Endothelial cell of umbilical vein (primary cell): ENCODE measurements around the gene F8. TPM values are rescaled to one million over a fixed set of nuclear protein-coding genes. Genes with fewer than 3 reads are reported as not detected.

Experiments used
- BruUV-seq: library from RNA; stranded (reverse); fragments of 400-500 nt; replicated peaks from 2 replicates; lab custom pipeline; 2021; lab: Mats Ljungman, UMichigan
- CTCF ChIA-PET: fragments of 300-600, 350-600 bp; sonication (Branson Sonifier 250); formaldehyde crosslinking; loops from one replicate; lab custom pipeline; 2021; ENCODE audit warnings: antibody characterized with exemption, inconsistent platforms; lab: Charles Lee
- POLR2A ChIA-PET: fragments of 300-600, 350-600 bp; sonication (Branson Sonifier 250); formaldehyde crosslinking; loops from one replicate; lab custom pipeline; 2021; ENCODE audit warnings: antibody characterized with exemption, inconsistent platforms; lab: Charles Lee
- DNase-seq: peaks from one replicate; pipeline ENCODE4 v3.0.0-alpha.2; 2011; ENCODE audit warnings: low read depth, low spot score
- FAIRE-seq: peaks from 2 replicates; lab custom pipeline; 2011; peaks lifted over from hg19 to GRCh38; lab: Jason Lieb, UNC
- H2AFZ ChIP-seq: 2 replicates; pipeline ENCODE4 v1.6.0; 2012; ENCODE audit warnings: low read depth, low read length, control low read depth, inconsistent platforms
- H3K27ac ChIP-seq: 2 replicates; pipeline ENCODE4 v1.5.1; 2011; ENCODE audit warnings: low read depth, mild to moderate bottlenecking, control low read depth, low read length, moderate library complexity; ENCODE audit not compliant: insufficient read depth
- H3K27me3 ChIP-seq, 2 experiments: 2 replicates each; pipeline versions ENCODE4 v1.6.0 to v1.6.1; 2011; ENCODE audit warnings: low read length in 2 of 2, mixed read lengths in 1 of 2; ENCODE audit not compliant: control insufficient read depth in 2 of 2, insufficient read depth in 2 of 2
- H3K36me3 ChIP-seq, 2 experiments: 2 replicates in 1 of 2; 3 replicates in 1 of 2; pipeline ENCODE4 v1.5.1; 2011; ENCODE audit warnings: low read length in 2 of 2, mild to moderate bottlenecking in 1 of 2, moderate library complexity in 1 of 2; ENCODE audit not compliant: control insufficient read depth in 2 of 2, insufficient read depth in 2 of 2; ENCODE audit errors: extremely low read depth in 1 of 2
- H3K4me1 ChIP-seq: 3 replicates; pipeline ENCODE4 v1.5.1; 2011; ENCODE audit warnings: mild to moderate bottlenecking, low read length; ENCODE audit not compliant: control insufficient read depth, insufficient read depth; ENCODE audit errors: extremely low read depth
- H3K4me2 ChIP-seq: 2 replicates; pipeline ENCODE4 v1.6.1; 2011; ENCODE audit warnings: low read length, control low read depth, mixed read lengths; ENCODE audit not compliant: insufficient read depth
- H3K4me3 ChIP-seq, 3 experiments: fragments of 200-600 bp in 1 of 3; sonication (generic), shearing (Covaris generic) in 1 of 3; replicated peaks in 1 of 3; 2 replicates each; pipeline ENCODE4 v1.5.1; 2011 to 2016; ENCODE audit warnings: control low read depth in 3 of 3, low read length in 3 of 3, mild to moderate bottlenecking in 2 of 3, inconsistent platforms in 1 of 3, low read depth in 1 of 3, moderate library complexity in 1 of 3; ENCODE audit not compliant: insufficient read depth in 1 of 3
- H3K79me2 ChIP-seq: 2 replicates; pipeline ENCODE4 v1.6.0; 2012; ENCODE audit warnings: low read length, inconsistent platforms; ENCODE audit not compliant: control insufficient read depth, insufficient read depth
- H3K9ac ChIP-seq: replicated peaks from 2 replicates; pipeline ENCODE3; 2011; ENCODE audit warnings: low read length, control low read depth; ENCODE audit not compliant: insufficient read depth; ENCODE audit errors: extremely low read depth
- H3K9me1 ChIP-seq: replicated peaks from 3 replicates; pipeline ENCODE4 v1.6.0; 2011; ENCODE audit warnings: mild to moderate bottlenecking, low read length; ENCODE audit not compliant: control insufficient read depth, insufficient read depth; ENCODE audit errors: extremely low read depth
- H3K9me3 ChIP-seq: replicated peaks from 2 replicates; pipeline ENCODE4 v1.5.1; 2012; ENCODE audit warnings: low read length, inconsistent platforms; ENCODE audit not compliant: control insufficient read depth, insufficient read depth
- H4K20me1 ChIP-seq: replicated peaks from 2 replicates; pipeline ENCODE3; 2011; ENCODE audit warnings: mild to moderate bottlenecking, low read length; ENCODE audit not compliant: control insufficient read depth, insufficient read depth; ENCODE audit errors: extremely low read depth
- EZH2 ChIP-seq: IDR thresholded peaks from 2 replicates; pipeline ENCODE4 v1.6.1; 2012; ENCODE audit warnings: borderline replicate concordance, low read depth, mild to moderate bottlenecking, moderate library complexity, low read length, inconsistent platforms; ENCODE audit not compliant: severe bottlenecking
- FOS ChIP-seq: IDR thresholded peaks from 2 replicates; pipeline ENCODE4 v1.6.1; 2011; ENCODE audit warnings: mild to moderate bottlenecking, low read length, moderate library complexity, borderline replicate concordance; ENCODE audit not compliant: insufficient read depth
- GATA2 ChIP-seq: IDR thresholded peaks from 2 replicates; pipeline ENCODE4 v1.7.0; 2011; ENCODE audit warnings: low read depth, mild to moderate bottlenecking, moderate library complexity, mixed read lengths, low read length; ENCODE audit not compliant: insufficient read length, insufficient read depth
- JUN ChIP-seq: IDR thresholded peaks from 2 replicates; pipeline ENCODE4 v1.6.1; 2011; ENCODE audit warnings: borderline replicate concordance, low read depth; ENCODE audit not compliant: insufficient read length, insufficient read depth
- MYC ChIP-seq: IDR thresholded peaks from one replicate; pipeline ENCODE4 v1.6.1; 2011; ENCODE audit warnings: mild to moderate bottlenecking, low read depth, low read length
- POLR2A ChIP-seq: IDR thresholded peaks from 2 replicates; pipeline ENCODE4 v1.6.1; 2012; ENCODE audit warnings: low read depth, mild to moderate bottlenecking, control low read depth, low read length
- POLR2AphosphoS5 ChIP-seq: IDR thresholded peaks from 2 replicates; pipeline ENCODE4 v1.6.1; 2012; ENCODE audit warnings: low read depth, mild to moderate bottlenecking, control low read depth, low read length, moderate library complexity; ENCODE audit not compliant: insufficient read depth
- dilution Hi-C: fragments of 300-500 bp; cut with MboI; formaldehyde crosslinking; loops from one replicate; pipeline ENCODE4 v1.15.0; 2019; ENCODE audit warnings: low sequenced_read_pairs; ENCODE audit not compliant: extremely low pct_ligation_motif_present
- intact Hi-C: fragments of 100-400 bp; cut with micrococcal nuclease; formaldehyde crosslinking; loops from one replicate; pipeline ENCODE4 v1.10.0; 2022
- polyA plus RNA-seq, 4 experiments: library from polyadenylated mRNA; depleted of rRNA in 3 of 4; stranded (reverse) in 3 of 4; unstranded in 1 of 4; fragments of >200 nt; gene quantifications; 2 replicates each; pipeline versions ENCODE4 v1.2.1 to v1.2.3, GENCODE V29; 2011 to 2012; ENCODE audit warnings: missing spikeins in 1 of 4
- total RNA-seq: library from RNA; stranded (reverse); gene quantifications from 2 replicates; pipeline ENCODE4 v1.2.3, GENCODE V29; 2021
- TF ChIP-seq, protein P1 (sequence below): IDR thresholded peaks from 2 replicates; pipeline ENCODE4 v1.6.1; 2011; ENCODE audit not compliant: insufficient read depth, insufficient read length
- TF ChIP-seq, protein P2 (sequence below), 2 donors: IDR thresholded peaks; 1 replicate in 1 of 2; 2 replicates in 1 of 2; pipeline ENCODE4 v1.5.1; 2011; ENCODE audit warnings: low read length in 2 of 2, mild to moderate bottlenecking in 2 of 2, moderate library complexity in 2 of 2, control low read depth in 1 of 2, inconsistent platforms in 1 of 2, low read depth in 1 of 2; ENCODE audit not compliant: insufficient read depth in 1 of 2; ENCODE audit errors: extremely low read depth in 1 of 2

Gene F8
- total and polyA plus RNA-seq, 2 donors (not counting 3 experiments of a cell fraction or from before 2014, with no cell fraction given) = 0.62 to 1.1 TPM

DNA sequence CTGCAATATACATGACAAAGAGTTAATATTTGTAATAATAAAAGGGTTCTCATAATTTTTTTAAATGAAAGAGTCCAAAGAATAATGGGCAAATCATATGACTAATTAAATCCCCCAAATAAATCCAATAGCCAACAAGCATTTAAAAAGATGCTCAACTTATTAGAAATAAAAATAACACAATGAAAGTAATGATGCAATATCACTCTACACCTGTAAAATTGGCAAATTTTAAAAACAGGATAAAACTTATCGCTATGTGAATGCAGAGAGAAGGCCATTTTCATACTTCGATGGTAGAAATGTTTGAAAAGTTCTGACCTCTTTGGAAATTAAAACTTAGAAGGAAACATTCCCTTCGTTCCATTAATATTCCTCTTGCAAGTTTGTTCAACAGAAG lies 1.9 kb downstream of the F8 start:
- Histone ChIP-seq H3K9me3 (no peaks in the 10 kb centered on the region), H3K9ac (no peak overlapping the region), H3K4me1 (no peaks in the 10 kb centered on the region), H3K36me3 (no peaks in the 10 kb centered on the region), H3K27ac (no peak overlapping the region), H3K4me2 (no peak overlapping the region), H2AFZ (no peak overlapping the region), H3K27me3 (peaks cover 2 to 5% of the 10 kb centered on the region in 2 experiments), H4K20me1 (no peaks in the 10 kb centered on the region), H3K9me1 (no peaks in the 10 kb centered on the region), H3K79me2 (no peaks in the 10 kb centered on the region), H3K4me3 (no peak overlapping the region)
- TF ChIP-seq, protein P1, sequence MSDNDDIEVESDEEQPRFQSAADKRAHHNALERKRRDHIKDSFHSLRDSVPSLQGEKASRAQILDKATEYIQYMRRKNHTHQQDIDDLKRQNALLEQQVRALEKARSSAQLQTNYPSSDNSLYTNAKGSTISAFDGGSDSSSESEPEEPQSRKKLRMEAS = no peak
- TF ChIP-seq POLR2AphosphoS5 (no peak), MYC (no peak), FOS (no peak), JUN (no peak), GATA2 (no peak), EZH2 (no peak), POLR2A (no peak)
- TF ChIP-seq, protein P2, sequence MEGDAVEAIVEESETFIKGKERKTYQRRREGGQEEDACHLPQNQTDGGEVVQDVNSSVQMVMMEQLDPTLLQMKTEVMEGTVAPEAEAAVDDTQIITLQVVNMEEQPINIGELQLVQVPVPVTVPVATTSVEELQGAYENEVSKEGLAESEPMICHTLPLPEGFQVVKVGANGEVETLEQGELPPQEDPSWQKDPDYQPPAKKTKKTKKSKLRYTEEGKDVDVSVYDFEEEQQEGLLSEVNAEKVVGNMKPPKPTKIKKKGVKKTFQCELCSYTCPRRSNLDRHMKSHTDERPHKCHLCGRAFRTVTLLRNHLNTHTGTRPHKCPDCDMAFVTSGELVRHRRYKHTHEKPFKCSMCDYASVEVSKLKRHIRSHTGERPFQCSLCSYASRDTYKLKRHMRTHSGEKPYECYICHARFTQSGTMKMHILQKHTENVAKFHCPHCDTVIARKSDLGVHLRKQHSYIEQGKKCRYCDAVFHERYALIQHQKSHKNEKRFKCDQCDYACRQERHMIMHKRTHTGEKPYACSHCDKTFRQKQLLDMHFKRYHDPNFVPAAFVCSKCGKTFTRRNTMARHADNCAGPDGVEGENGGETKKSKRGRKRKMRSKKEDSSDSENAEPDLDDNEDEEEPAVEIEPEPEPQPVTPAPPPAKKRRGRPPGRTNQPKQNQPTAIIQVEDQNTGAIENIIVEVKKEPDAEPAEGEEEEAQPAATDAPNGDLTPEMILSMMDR (IDR thresholded peaks at IDR 0.05; ENCODE audit: extremely low read depth in 1 of 2, insufficient read depth in 1 of 2, low read depth in 1 of 2, low read length in 2 of 2) = no peak
- dilution Hi-C loops = no loop called here
- intact Hi-C loops = no loop called here
- FAIRE-seq (no peak), DNase-seq (no peak)
- POLR2A ChIA-PET = no interaction called here
- BruUV-seq = no TSS peak
- CTCF ChIA-PET = no interaction called here
